Activated CD4-positive, CD25-positive, alpha-beta regulatory T cell treated with anti-CD3 and anti-CD28 coated beads, Interleukin-2, amount 50 U/mL, for 24 hours (primary cell): ENCODE measurements around the gene ABHD4.
"Not testable (repeated sequence)": the region's sequence is repeated elsewhere in the genome, so short reads cannot be mapped to it uniquely, and the experiment has no call there.

Experiments used
- ATAC-seq, 2 donors: fragments of 150-1000 bp; cut with Tn5 transposase; one replicate each; pipeline ENCODE4 v1.10.0; 2021; ENCODE audit warnings: mild to moderate bottlenecking in 1 of 2, moderate library complexity in 1 of 2

Gene ABHD4

DNA sequence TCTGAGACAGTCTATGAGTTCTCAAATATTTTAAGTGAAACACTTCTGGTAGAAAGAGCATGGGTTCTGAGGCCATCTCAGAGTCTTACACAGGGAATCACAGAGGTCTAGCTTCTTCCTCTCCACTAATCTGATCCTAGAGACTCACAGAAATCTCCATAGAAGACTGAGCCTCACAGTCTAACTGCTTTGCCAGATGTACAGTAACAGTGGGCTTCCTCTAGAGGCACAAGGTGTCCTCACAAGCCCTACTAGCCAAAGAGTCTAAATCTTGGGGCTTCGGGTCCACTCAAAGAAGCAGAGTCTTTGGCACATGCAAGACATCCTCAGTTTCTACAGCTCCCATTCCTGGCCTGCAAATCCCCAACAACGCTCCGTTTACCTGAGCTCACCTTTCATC is 32.0 kb downstream of the ABHD4 start:
- no peak for ATAC-seq

DNA sequence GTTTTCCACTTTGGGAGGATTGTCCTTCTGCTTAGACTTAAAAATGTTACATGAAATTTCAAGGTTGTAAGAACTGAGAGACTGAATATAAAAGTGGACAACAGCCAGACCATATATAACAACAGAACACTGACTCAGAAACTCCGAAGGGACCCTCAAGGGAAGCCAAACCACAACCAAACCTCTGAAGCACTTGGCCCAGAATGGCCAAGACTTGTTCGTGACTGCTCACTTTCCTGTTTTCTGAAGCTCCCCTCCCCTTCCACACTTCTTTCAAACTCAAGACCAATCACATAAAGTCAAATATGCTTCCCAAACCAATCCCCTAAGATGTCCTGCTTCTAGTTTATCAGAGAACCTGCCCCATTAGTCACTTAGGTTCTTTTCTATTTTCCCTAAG is 32.4 kb downstream of the ABHD4 start:
- ATAC-seq = no peak

DNA sequence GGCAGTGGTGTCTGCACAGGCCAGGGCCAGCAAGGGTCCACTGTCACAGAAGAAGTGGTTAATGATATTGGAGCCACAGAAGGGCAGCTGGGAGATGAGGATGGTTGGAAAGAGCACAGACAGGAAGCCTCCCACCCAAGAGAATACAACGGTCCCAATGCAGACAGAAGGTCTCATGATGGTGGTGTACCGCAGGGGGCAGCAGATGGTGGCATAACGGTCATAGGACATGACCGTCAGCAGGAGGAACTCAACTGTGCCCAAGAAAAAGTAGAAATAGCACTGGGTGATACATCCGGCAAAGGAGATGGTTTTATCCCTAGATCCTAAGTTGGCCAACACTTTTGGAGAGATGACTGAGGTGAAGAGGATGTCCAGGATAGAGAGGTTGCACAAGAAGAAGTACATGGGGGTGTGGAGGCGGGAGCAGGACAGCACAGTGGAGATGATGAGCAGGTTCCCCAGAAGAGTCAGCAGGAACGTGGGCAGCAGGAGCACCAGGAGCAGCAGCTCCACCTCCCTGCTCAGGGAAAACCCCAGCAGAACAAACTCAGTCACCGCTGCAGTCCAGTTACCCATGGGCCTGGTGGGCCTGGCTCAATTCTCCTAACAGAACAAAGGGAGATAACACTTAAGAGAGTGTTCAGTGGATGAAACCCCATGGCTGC is 36.3 kb downstream of the ABHD4 start:
- ATAC-seq = no peak

DNA sequence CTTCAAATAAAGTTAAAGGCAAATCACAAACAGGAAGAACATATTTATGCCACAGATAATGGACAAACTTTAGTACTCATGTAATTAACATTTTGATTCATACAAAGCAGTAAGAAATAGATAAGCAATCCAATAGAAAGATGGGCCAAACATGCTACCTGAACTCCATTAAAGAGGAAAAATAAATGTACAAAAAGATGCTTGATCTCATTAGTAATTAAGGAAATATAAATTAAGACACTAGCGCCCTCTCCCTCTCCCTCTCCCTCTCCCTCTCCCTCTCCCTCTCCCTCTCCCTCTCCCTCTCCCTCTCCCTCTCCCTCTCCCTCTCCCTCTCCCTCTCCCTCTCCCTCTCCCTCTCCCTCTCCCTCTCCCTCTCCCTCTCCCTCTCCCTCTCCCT is 37.9 kb downstream of the ABHD4 start:
- ATAC-seq = not testable (repeated sequence)

DNA sequence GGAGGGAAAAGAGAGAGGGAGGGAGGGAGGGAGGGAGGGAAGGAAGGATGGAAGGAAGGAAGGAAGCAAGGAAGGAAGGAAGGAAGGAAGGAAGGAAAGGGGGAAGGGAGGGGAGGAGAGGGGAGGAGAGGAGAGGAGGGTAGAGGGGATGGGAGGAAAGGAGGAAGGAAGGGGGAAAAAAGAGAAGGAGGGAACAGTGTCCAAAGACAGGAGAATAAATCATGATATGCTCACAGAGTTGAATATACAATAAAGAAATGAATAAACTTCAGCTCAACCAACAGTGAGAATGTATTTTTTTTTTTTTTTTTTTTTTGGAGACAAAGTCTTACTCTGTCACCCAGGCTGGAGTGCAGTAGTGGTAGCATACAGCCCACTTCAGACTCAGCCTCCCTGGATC is 42.1 kb downstream of the ABHD4 start:
- ATAC-seq = no peak

DNA sequence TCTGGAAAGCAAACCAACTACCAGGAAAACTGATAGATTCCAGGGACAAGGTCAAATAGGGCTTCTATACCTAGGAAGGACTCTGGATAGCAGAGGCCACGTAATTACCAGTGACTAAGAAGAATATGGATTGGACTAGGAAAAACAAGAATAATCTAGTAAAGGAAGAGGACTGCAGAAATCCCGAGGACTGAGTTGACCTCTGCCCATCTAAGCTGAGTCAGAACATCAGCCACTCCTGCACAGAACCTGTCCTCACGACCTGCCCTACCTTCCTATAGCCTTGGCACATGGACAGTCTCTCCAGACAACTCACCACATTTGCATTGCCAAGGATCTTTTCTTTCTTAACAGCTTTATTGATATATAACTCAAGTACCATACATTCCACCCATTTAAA is 43.7 kb downstream of the ABHD4 start:
- ATAC-seq = no peak

DNA sequence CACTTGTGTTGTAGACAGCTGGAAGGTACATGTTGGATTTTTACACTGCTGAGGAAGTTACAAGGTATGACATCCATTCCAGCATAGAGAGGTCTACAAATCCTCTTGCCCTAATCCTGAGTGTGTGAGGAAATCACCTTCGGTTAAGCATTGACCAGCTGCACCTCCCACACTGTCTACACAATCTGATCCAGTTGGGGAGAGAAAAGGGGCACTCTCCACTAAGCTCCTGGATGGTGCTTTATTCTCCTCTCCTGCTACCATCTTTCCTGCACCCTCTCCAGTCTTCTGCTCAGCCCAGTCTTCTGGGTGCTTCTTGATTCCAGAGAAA is 46.2 kb downstream of the ABHD4 start, which contains the start of gene OR6J1:
Gene OR6J1, minus strand, starts transcription at position 48 of the 331 bp plus-strand sequence. CDS start 9,541 bp downstream, outside the sequence.
- ATAC-seq = no peak

DNA sequence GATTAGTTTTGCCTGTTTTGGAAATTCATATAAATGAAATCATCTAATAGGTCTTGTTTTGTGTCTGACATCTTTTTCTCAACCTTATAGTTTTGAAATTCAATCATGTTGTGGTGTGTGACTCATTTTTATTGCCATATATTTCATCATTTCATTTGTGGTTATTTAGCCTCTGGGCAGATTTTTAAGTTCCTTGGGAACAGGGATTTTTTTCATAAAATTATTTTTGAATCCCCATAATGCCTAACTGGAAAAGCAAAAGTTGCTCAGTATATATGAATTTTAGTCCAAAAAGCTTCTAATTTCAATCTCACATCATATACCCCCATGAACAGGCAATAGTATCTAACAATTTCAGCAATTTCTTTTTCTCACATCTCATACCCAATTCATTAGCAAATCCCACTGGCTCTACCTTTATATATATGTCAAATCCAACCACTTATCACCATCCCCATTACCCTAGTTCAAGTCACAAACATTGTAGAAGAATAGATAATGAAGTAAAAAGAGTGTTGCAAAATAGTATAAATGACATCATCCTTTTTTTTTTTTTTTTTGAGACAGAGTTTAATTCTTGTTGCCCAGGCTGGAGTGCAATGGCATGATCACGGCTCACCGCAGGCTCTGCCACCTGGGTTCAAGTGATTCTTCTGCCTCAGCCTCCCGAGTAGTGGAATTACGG is 48.6 kb downstream of the ABHD4 start:
- ATAC-seq = no peak

DNA sequence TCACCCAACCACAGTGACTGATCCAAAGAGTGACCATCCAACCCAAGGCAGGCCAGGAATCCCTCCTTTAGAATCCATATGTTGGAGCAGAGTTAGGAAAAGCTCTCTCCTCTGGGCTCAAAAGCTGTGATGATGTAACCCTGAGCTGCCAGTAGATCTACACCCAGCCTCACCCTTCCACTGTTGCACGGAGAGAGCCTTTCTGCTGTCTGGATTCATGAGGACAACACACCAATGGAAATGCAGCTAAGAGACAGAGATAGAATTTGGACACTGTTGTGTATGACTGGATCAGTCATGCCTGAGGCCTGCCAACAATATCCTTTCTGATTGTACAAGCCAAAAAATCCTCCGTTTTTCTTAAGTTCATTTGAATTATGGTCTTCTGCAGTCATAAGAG is 50.4 kb downstream of the ABHD4 start:
- no peak for ATAC-seq

DNA sequence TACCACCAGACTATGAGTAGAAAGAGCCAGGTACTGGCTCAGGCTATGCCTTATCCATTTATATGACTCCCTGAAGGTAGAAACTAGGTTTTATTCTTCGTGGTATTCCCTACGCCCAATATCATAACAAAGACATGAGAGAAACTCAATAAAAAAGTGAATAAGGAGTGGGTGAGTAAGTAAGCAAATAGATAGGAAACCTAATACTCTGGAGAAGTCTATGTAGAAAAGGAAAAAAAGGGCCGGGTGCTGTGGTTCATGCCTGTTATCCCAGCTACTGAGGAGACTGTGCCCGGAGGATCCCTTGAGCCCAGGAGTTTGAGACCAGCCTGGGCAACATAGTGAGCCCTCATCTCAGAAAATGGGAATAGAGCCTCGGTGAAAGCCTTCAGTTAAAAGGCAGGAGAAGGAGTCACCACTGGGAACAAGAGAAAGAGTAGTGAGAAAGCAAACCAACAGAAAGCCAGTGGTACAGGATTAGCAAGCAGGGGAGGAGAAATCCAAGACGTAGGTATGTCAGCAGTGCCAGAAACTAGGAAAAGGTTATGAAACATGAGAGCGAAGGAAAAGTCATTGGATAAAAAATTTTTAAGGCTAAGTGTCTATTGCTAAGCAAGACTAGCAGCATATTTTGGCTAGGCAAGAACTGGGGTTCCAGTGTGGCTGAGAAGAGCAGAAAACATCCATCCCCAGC is 52.1 kb downstream of the ABHD4 start:
- no peak for ATAC-seq

DNA sequence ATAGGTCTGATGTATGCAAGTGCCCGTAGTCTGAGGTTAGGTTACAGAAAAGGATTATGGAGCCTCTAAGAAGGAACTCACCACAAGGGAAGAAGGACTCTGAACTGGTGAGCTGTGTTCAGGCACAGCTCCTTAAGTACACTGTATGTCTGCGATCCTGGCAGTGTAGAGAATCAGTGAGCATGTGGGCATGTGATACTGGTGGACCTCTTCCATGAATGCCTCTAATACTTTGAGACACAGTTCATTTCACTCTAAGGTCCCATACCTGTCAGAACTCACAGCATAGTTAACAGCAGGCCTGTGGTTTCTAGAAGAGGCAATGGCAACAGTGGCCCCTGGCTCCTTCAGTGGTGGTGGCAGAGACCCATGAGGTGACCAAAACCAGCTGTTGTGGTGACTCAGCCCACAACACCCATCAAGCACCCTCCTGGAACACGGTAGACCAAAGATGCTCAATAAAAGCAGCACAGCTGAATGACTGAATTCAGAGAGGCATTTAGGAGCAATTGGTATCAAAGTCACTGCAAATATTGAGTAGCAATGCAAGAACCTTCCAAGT is 52.9 kb downstream of the ABHD4 start:
- peak in 1 of 2 donors; percentile 19 for ATAC-seq

DNA sequence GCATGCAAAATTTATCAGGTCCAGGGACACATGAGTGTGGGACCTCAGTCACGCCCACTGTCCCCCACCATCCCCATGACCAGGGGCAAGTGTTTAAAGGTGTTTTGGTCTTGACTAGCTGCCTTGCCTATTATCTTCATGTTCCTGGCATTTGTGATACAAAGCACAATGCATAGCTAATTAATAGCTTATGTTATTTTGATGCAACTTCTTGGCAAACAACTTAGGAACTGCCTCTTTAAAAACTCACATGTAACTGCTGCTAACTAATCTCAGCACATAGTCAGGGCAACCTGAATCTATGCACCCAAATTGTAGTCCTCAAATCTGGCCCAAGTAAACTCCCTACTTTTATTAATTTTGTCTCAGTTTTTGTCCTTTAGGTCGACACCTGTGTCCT is 53.5 kb downstream of the ABHD4 start:
- no peak for ATAC-seq

DNA sequence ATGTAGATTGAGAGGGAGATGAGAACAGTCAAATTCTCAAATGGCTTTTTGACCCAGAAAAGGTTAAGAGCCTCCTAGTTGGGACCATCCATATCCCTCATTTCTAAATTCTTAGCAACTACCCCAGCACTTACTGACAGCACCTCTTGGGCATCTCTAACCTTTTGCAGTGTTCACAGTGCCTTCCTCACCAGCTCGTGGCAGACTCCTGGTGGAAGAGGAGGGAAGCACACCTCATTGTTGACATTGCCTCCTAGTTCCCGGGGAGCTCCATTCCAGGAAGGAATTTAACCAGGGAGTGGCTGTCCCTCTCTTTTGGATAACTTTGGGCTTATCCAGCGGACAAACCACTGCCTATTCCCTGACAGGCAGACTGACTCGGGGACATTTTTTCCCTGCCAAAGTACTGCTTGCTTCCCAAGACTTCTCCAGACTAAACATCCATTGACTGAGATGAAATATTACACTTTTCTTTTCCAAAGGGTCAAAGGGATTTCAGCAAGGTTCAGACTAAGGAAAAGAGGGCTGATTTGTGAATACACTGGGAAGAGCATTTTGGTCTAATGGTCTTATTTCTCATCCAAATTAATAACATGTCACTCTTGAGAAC is 55.0 kb downstream of the ABHD4 start:
- ATAC-seq = peak; percentile 71 to 88

DNA sequence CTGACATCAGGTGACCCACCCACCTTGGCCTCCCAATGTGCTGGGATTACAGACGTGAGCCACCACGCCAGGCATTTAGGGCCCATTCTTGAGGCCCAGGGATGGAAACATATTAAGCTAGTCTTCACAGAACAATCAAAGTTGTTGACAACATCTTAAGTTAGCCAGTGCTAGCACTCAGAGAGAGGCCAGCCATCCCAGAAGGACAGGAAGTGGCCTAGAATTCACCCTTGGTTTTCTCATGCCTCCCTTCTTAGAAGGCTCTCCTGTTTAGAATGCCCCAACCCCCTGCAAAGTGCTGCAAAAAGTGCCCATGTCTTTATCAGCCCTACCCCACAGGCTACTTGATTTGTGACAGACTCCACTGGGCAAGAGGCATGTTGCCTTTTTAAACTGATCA is 58.1 kb downstream of the ABHD4 start:
- ATAC-seq = no peak

DNA sequence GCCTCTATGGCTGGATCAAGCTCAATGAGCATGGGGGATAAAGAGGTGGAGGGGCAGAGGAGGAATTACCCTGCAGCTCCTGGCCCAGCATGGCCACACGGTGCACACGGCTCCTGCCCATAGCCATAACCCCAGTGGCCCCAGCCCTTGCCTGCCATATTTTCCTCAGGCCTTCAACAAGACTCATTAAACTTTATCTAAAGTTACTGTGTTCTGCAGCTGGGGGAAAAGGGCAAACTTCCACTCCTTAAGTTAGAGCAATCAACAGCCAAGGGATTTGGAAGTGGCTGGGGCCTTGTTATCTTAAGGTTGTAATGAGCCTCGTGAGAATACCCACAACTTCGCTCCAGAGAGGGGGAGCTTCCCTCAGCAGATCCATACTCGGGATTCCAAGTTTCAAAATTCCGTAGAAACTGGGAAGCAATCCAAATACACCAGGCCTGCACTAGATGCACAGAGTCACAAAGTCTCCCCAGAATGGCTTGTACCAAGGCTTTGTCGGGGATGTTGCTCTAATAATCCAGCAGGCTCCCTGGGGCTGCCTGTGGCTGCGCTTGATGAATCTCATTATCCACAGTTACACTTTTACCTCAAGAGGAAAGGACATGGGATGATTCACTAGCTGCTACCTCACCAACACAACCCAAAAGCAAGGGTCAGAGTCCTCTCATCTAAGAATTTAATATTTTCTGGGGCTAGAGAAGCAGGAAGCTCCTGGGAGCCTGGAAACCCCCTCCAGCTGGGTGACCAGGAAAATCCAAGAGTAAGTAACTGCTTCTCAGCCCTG is 59.0 kb downstream of the ABHD4 start:
- ATAC-seq = no peak

DNA sequence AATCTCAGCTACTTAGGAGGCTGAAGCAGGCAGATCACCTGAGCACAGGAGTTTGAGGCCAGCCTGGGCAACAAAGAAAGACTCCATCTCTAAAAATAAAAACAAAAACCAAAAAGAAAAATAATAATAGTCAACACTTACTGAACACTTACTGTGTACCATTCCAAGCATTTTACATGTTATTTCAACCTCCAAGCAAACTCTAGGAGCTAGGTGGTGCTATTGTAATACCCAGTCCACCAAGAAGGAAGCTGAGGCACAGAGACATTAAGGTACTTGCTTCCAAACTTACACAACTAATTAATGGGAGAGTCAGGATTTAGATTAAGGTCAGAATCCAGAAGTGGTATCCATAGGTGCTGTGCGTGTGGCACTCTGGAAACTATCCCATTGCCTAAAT is 59.8 kb downstream of the ABHD4 start:
- ATAC-seq = no peak

DNA sequence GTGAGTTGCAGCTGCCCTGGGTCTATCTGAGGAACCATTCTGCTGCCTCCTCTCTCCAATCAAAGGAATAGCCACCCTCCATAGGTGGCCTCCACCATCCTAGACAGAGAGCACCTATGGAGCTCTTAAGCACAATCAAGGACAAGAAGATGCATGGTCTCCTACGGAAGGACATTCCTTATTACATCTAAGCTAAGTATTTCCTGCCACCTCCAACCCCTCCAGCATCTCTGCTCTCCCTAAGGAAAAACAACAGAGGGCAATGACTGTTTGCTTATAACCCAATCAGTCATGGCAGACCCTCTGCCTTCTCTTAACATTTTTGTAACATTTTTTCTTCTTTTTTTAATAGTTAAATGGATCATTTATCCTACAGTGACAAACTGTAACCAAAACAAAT is 60.8 kb downstream of the ABHD4 start:
- ATAC-seq = no peak

DNA sequence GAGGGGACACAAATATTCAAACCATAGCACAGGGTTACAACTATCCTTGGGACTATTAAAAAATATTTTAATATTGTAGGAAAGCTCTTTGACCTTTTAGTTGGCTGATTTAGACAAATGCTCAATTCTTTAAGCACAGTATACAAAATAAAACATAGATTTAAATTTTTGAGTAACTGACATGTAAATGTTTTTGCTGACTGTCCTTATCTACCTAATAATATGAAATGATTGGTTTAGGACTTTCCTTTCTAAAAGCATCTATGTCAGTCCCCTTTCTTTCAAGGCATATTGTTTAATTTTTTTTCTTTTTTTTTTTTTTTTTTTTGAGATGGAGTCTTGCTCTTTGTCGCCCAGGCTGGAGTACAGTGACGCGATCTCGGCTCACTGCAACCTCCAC is 62.6 kb downstream of the ABHD4 start:
- no peak for ATAC-seq
